OCI-LY3 (cell line): ENCODE measurements around the gene TBC1D23.
"Not testable (repeated sequence)": the region's sequence is repeated elsewhere in the genome, so short reads cannot be mapped to it uniquely, and the experiment has no call there.

ENCODE experiments used
- H2AFZ ChIP-seq: fragments of 200-600, 300-600 bp; shearing (Covaris generic); 2 replicates; pipeline ENCODE4 v1.6.0; 2014; ENCODE audit warnings: antibody characterized with exemption, low read depth, low read length
- H3K27ac ChIP-seq: fragments of 200-600, 300-600 bp; sonication (generic); 2 replicates; pipeline ENCODE4 v1.5.1; 2014; ENCODE audit warnings: mild to moderate bottlenecking, low read length, moderate library complexity, mixed read lengths
- H3K27me3 ChIP-seq: fragments of 200-600, 300-600 bp; sonication (generic); 2 replicates; pipeline ENCODE4 v1.6.1; 2014; ENCODE audit warnings: low read depth, low read length, mixed read lengths
- H3K36me3 ChIP-seq: fragments of 200-600, 300-600 bp; sonication (generic); replicated peaks from 2 replicates; pipeline ENCODE3; 2014; ENCODE audit warnings: low read depth, low read length, mixed read lengths
- H3K4me1 ChIP-seq: fragments of 300-600, 200-600 bp; sonication (generic); 2 replicates; pipeline ENCODE4 v1.6.1; 2014; ENCODE audit warnings: low read length, mixed read lengths
- H3K4me2 ChIP-seq: fragments of 200-600, 300-600 bp; sonication (generic); 2 replicates; pipeline ENCODE4 v1.6.1; 2014; ENCODE audit warnings: low read length, mixed read lengths
- H3K4me3 ChIP-seq: fragments of 300-600, 200-600 bp; sonication (generic); 2 replicates; pipeline ENCODE4 v1.5.1; 2014; ENCODE audit warnings: antibody characterized with exemption, mild to moderate bottlenecking, low read length, moderate library complexity
- H3K79me2 ChIP-seq: fragments of 300-600, 200-600 bp; shearing (Covaris generic); 2 replicates; pipeline ENCODE4 v1.6.1; 2014; ENCODE audit warnings: mild to moderate bottlenecking, low read length, mixed read lengths
- H3K9ac ChIP-seq: fragments of 300-600, 200-600 bp; shearing (Covaris generic); 2 replicates; pipeline ENCODE4 v1.6.0; 2014; ENCODE audit warnings: mild to moderate bottlenecking, low read length, moderate library complexity
- H3K9me3 ChIP-seq: fragments of 200-600, 300-600 bp; shearing (Covaris generic); 2 replicates; pipeline ENCODE4 v1.6.1; 2014; ENCODE audit warnings: low read length, mixed read lengths; ENCODE audit not compliant: insufficient read depth
- H4K20me1 ChIP-seq: fragments of 200-600, 300-600 bp; sonication (generic); 2 replicates; pipeline ENCODE4 v1.6.1; 2016; ENCODE audit warnings: low read length, mixed read lengths; ENCODE audit not compliant: insufficient read depth
- CTCF ChIP-seq: fragments of 200-600, 300-600 bp; sonication (generic); IDR thresholded peaks from 2 replicates; pipeline ENCODE4 v1.5.1; 2014; ENCODE audit warnings: antibody characterized with exemption, low read length, low read depth
- EZH2phosphoT487 ChIP-seq: fragments of 200-600 bp; shearing (Covaris generic); IDR thresholded peaks from 2 replicates; pipeline ENCODE4 v1.6.1; 2018; ENCODE audit warnings: antibody characterized with exemption, mixed run types, low read depth

TBC1D23 gene

GRCh38 chr3:100339786-100340185 is 79.0 kb downstream of the TBC1D23 start:
- Histone ChIP-seq H3K4me1 (peaks cover 5% of the 10 kb centered on the region), H3K9ac (no peak overlapping the region), H3K4me2 (no peak overlapping the region), H3K27ac (no peak overlapping the region), H3K27me3 (no peaks in the 10 kb centered on the region), H3K9me3 (no peaks in the 10 kb centered on the region), H3K4me3 (no peak overlapping the region), H2AFZ (no peak overlapping the region), H3K36me3 (peaks cover 41% of the 10 kb centered on the region), H3K79me2 (peaks cover 11% of the 10 kb centered on the region; the same call in 1 of the 2 replicates), H4K20me1 (no peaks in the 10 kb centered on the region)
- TF ChIP-seq CTCF (no peak), EZH2phosphoT487 (no peak)

GRCh38 chr3:100340527-100340926 is 79.7 kb downstream of the TBC1D23 start:
- no peak overlapping the region for H3K4me3 ChIP-seq
- no peaks in the 10 kb centered on the region for H4K20me1 ChIP-seq
- peaks cover 6% of the 10 kb centered on the region; the same call in 1 of the 2 replicates for H3K79me2 ChIP-seq
- H3K9me3 ChIP-seq: no peaks in the 10 kb centered on the region
- H3K36me3 ChIP-seq: peaks cover 45% of the 10 kb centered on the region
- H3K4me1 ChIP-seq: peaks cover 3% of the 10 kb centered on the region
- TF ChIP-seq EZH2phosphoT487 (no peak), CTCF (no peak)
- H3K27me3 ChIP-seq: no peaks in the 10 kb centered on the region
- H3K27ac ChIP-seq: no peak overlapping the region
- H3K9ac ChIP-seq: no peak overlapping the region
- H2AFZ ChIP-seq: no peak overlapping the region
- no peak overlapping the region for H3K4me2 ChIP-seq

- no peak overlapping the region for H3K4me3 ChIP-seq
These were observed 87.9 kb downstream of the TBC1D23 start for GRCh38 chr3:100348727-100349126.

GRCh38 chr3:100351770-100352169 is 91.0 kb downstream of the TBC1D23 start:
- H3K9ac ChIP-seq, H3K4me2 ChIP-seq, H3K9me3 ChIP-seq, H3K27me3 ChIP-seq, H3K27ac ChIP-seq, H4K20me1 ChIP-seq, H3K4me1 ChIP-seq, H2AFZ ChIP-seq, H3K4me3 ChIP-seq, H3K79me2 ChIP-seq: not testable (repeated sequence)
- peaks cover 58% of the 10 kb centered on the region for H3K36me3 ChIP-seq

More at GRCh38 chr3:100348727-100349126, 87.9 kb downstream of the TBC1D23 start:
- TF ChIP-seq EZH2phosphoT487 (no peak), CTCF (no peak)
- no peaks in the 10 kb centered on the region for H3K9me3 ChIP-seq
- no peak overlapping the region for H2AFZ ChIP-seq
- H3K4me1 ChIP-seq: no peaks in the 10 kb centered on the region
- H3K27ac ChIP-seq: no peak overlapping the region
- no peaks in the 10 kb centered on the region for H3K27me3 ChIP-seq
- H3K9ac ChIP-seq: no peak overlapping the region
- H3K79me2 ChIP-seq: no peaks in the 10 kb centered on the region
- H4K20me1 ChIP-seq: no peaks in the 10 kb centered on the region
- no peak overlapping the region for H3K4me2 ChIP-seq
- H3K36me3 ChIP-seq: peaks cover 61% of the 10 kb centered on the region
